ENCODE results near the gene EGR1. TPM values are rescaled to one million over a fixed set of nuclear protein-coding genes. Genes with fewer than 3 reads are reported as not detected.

The EGR1 gene
- total RNA-seq, 1 experiment from 2014 or later = 1.9 TPM

GRCh38 chr5:138450971-138451370 lies 14.3 kb upstream of the EGR1 start:
- DNase-seq (no peak), ATAC-seq (no peak)
- Histone ChIP-seq H3K27ac (ENCODE audit: low read length) (no peak overlapping the region), H3K27me3 (ENCODE audit: low read length) (no peaks in the 10 kb centered on the region), H3K4me3 (ENCODE audit: low read length) (no peak overlapping the region), H3K4me2 (ENCODE audit: low read length) (no peak overlapping the region), H3K9ac (ENCODE audit: low read length) (no peak overlapping the region), H2AFZ (ENCODE audit: low read length) (no peak overlapping the region), H3K9me2 (replicated peaks; ENCODE audit: low read length) (no peaks in the 10 kb centered on the region), H3K4me1 (ENCODE audit: insufficient read depth, low read length) (no peaks in the 10 kb centered on the region), H3F3A (ENCODE audit: low read length, unreplicated experiment) (no peaks in the 10 kb centered on the region), H3K79me2 (ENCODE audit: low read length) (no peaks in the 10 kb centered on the region), H3K9me3 (ENCODE audit: low read length) (no peaks in the 10 kb centered on the region), H3K36me3 (ENCODE audit: low read depth, low read length) (no peaks in the 10 kb centered on the region), H4K20me1 (ENCODE audit: low read length) (no peaks in the 10 kb centered on the region)
- intact Hi-C loops (cut with micrococcal nuclease) = loop anchor here (5.0 kb wide), 1 partner anchor 96 kb away; no protein-coding TSS in a partner anchor
- ChIA-PET CTCF (interaction anchor here (0.6 kb wide), 1 partner anchor 76 kb away, joined by 3 read pairs; no protein-coding TSS in a partner anchor), POLR2A (ENCODE audit: unreplicated experiment) (no interaction called here)
- TF ChIP-seq CTCF (conservative IDR thresholded peaks at IDR 0.05; ENCODE audit: low read depth, low read length) (no peak), EZH2phosphoT487 (IDR thresholded peaks at IDR 0.05; ENCODE audit: borderline replicate concordance, low read length) (no peak), EZH2 (IDR thresholded peaks at IDR 0.05; ENCODE audit: low read length, unreplicated experiment) (no peak)
- BruUV-seq (replicated peaks) = no TSS peak

- DNase-seq (no peak), ATAC-seq (no peak)
- ChIA-PET CTCF (no interaction called here), POLR2A (ENCODE audit: unreplicated experiment) (no interaction called here)
- H3F3A ChIP-seq (ENCODE audit: low read length, unreplicated experiment) = no peaks in the 10 kb centered on the region
- H3K4me2 ChIP-seq (ENCODE audit: low read length) = no peak overlapping the region
- no peak overlapping the region for H2AFZ ChIP-seq (ENCODE audit: low read length)
- no TSS peak for BruUV-seq (replicated peaks)
- no peak overlapping the region for H3K9ac ChIP-seq (ENCODE audit: low read length)
- no peak overlapping the region for H3K27ac ChIP-seq (ENCODE audit: low read length)
- H3K27me3 ChIP-seq (ENCODE audit: low read length) = no peaks in the 10 kb centered on the region
- no peaks in the 10 kb centered on the region for H3K9me2 ChIP-seq (replicated peaks; ENCODE audit: low read length)
- H4K20me1 ChIP-seq (ENCODE audit: low read length) = no peaks in the 10 kb centered on the region
- no peaks in the 10 kb centered on the region for H3K36me3 ChIP-seq (ENCODE audit: low read depth, low read length)
- H3K9me3 ChIP-seq (ENCODE audit: low read length) = no peaks in the 10 kb centered on the region
- H3K4me1 ChIP-seq (ENCODE audit: insufficient read depth, low read length) = no peaks in the 10 kb centered on the region
- intact Hi-C loops (cut with micrococcal nuclease) = loop anchor here (5.0 kb wide), 1 partner anchor 95 kb away; no protein-coding TSS in a partner anchor
- H3K79me2 ChIP-seq (ENCODE audit: low read length) = no peaks in the 10 kb centered on the region
- no peak for TF ChIP-seq EZH2 (IDR thresholded peaks at IDR 0.05; ENCODE audit: low read length, unreplicated experiment)
- TF ChIP-seq EZH2phosphoT487 (IDR thresholded peaks at IDR 0.05; ENCODE audit: borderline replicate concordance, low read length) = no peak
- no peak for TF ChIP-seq CTCF (conservative IDR thresholded peaks at IDR 0.05; ENCODE audit: low read depth, low read length)
- no peak overlapping the region for H3K4me3 ChIP-seq (ENCODE audit: low read length)
These were observed 12.6 kb upstream of the EGR1 start for GRCh38 chr5:138452720-138453119.

- no peak overlapping the region for H2AFZ ChIP-seq (ENCODE audit: low read length)
- no peaks in the 10 kb centered on the region for H3K79me2 ChIP-seq (ENCODE audit: low read length)
- CTCF ChIA-PET = no interaction called here
- no peaks in the 10 kb centered on the region for H4K20me1 ChIP-seq (ENCODE audit: low read length)
- no peaks in the 10 kb centered on the region for H3K36me3 ChIP-seq (ENCODE audit: low read depth, low read length)
- no peak overlapping the region for H3K9ac ChIP-seq (ENCODE audit: low read length)
- intact Hi-C loops (cut with micrococcal nuclease) = loop anchor here (5.0 kb wide), 1 partner anchor 94 kb away; no protein-coding TSS in a partner anchor
- no peaks in the 10 kb centered on the region for H3K9me2 ChIP-seq (replicated peaks; ENCODE audit: low read length)
- no peak overlapping the region for H3K4me3 ChIP-seq (ENCODE audit: low read length)
- no peaks in the 10 kb centered on the region for H3K4me1 ChIP-seq (ENCODE audit: insufficient read depth, low read length)
- H3K4me2 ChIP-seq (ENCODE audit: low read length) = no peak overlapping the region
- no TSS peak for BruUV-seq (replicated peaks)
- no peak for DNase-seq
- TF ChIP-seq EZH2phosphoT487 (IDR thresholded peaks at IDR 0.05; ENCODE audit: borderline replicate concordance, low read length) (no peak), CTCF (conservative IDR thresholded peaks at IDR 0.05; ENCODE audit: low read depth, low read length) (no peak), EZH2 (IDR thresholded peaks at IDR 0.05; ENCODE audit: low read length, unreplicated experiment) (no peak)
- no peaks in the 10 kb centered on the region for H3K27me3 ChIP-seq (ENCODE audit: low read length)
- POLR2A ChIA-PET (ENCODE audit: unreplicated experiment) = no interaction called here
- H3K27ac ChIP-seq (ENCODE audit: low read length) = no peak overlapping the region
- no peaks in the 10 kb centered on the region for H3F3A ChIP-seq (ENCODE audit: low read length, unreplicated experiment)
- ATAC-seq = no peak
- no peaks in the 10 kb centered on the region for H3K9me3 ChIP-seq (ENCODE audit: low read length)
These were observed 11.7 kb upstream of the EGR1 start for GRCh38 chr5:138453590-138453989.
